DOHH2 (cell line): Measurements from ENCODE around the gene RNPEPL1.

Experiments
- CTCF ChIP-seq: fragments of 200-600 bp; sonication (generic); IDR thresholded peaks from one replicate; pipeline ENCODE4 v1.5.1; 2014; ENCODE audit warnings: antibody characterized with exemption, mild to moderate bottlenecking, low read depth, low read length; ENCODE audit not compliant: poor library complexity, severe bottlenecking
- EZH2phosphoT487 ChIP-seq: fragments of 200-600 bp; sonication (generic); IDR thresholded peaks from 2 replicates; pipeline ENCODE4 v1.6.1; 2017; ENCODE audit warnings: borderline replicate concordance, mild to moderate bottlenecking, antibody characterized with exemption, low read length, moderate library complexity, mixed read lengths

- TF ChIP-seq CTCF (peak; percentile 58), EZH2phosphoT487 (no peak)
Observed at GRCh38 chr2:240579771-240580614, 11.7 kb downstream of the RNPEPL1 start.
